RPMI7951 (cell line): ENCODE data around the gene COL6A1. TPM values are rescaled to one million over a fixed set of nuclear protein-coding genes. Genes with fewer than 3 reads are reported as not detected.

ENCODE experiments used
- DNase-seq: peaks from one replicate; pipeline ENCODE4 v3.0.0-alpha.2; 2012; ENCODE audit warnings: low read depth
- total RNA-seq: library from RNA; depleted of rRNA; stranded (reverse); fragments of >200 nt; shearing (Covaris generic); gene quantifications from 2 replicates; pipeline ENCODE4 v1.2.3, GENCODE V29; 2014; rRNA removed

The COL6A1 gene
- total RNA-seq = 760 and 970 TPM in 2 replicates

GRCh38 chr21:45981151-45982091 is at the start of gene COL6A1:
TSS of gene COL6A1 (plus strand) at chr21:45981770. CDS start at chr21:45981851, 81 bp downstream.
- peak; percentile 90 for DNase-seq

- DNase-seq = no peak
Observed at GRCh38 chr21:45932922-45933502, 48.6 kb upstream of the COL6A1 start.

- no peak for DNase-seq
Observed at GRCh38 chr21:45934085-45934484, 47.5 kb upstream of the COL6A1 start.

- no peak for DNase-seq
Observed at GRCh38 chr21:45934554-45934953, 47.0 kb upstream of the COL6A1 start.

GRCh38 chr21:45935628-45936027 is 45.9 kb upstream of the COL6A1 start:
- DNase-seq = peak; percentile 34

- no peak for DNase-seq
Observed at GRCh38 chr21:45937721-45938452, 43.7 kb upstream of the COL6A1 start.

GRCh38 chr21:45938453-45938755 is 43.2 kb upstream of the COL6A1 start:
- no peak for DNase-seq

GRCh38 chr21:45938811-45939520 is 42.6 kb upstream of the COL6A1 start:
- no peak for DNase-seq

GRCh38 chr21:45939521-45940045 is 42.0 kb upstream of the COL6A1 start:
- no peak for DNase-seq

GRCh38 chr21:45940091-45940490 is 41.5 kb upstream of the COL6A1 start:
- DNase-seq = no peak

GRCh38 chr21:45940621-45941337 is 40.8 kb upstream of the COL6A1 start:
- DNase-seq = no peak

- no peak for DNase-seq
Observed at GRCh38 chr21:45941338-45941710, 40.2 kb upstream of the COL6A1 start.

GRCh38 chr21:45941717-45942546 is 39.6 kb upstream of the COL6A1 start:
- DNase-seq = no peak

- no peak for DNase-seq
Observed at GRCh38 chr21:45942755-45943629, 38.6 kb upstream of the COL6A1 start.

- no peak for DNase-seq
Observed at GRCh38 chr21:45943630-45944540, 37.7 kb upstream of the COL6A1 start.

- no peak for DNase-seq
Observed at GRCh38 chr21:45944601-45945000, 37.0 kb upstream of the COL6A1 start.

- no peak for DNase-seq
Observed at GRCh38 chr21:45945066-45945867, 36.3 kb upstream of the COL6A1 start.
